Neuronal stem cell (in vitro differentiated cells): ENCODE data around the gene GALNT17.

ENCODE experiments used
- DNase-seq: peaks from one replicate; pipeline ENCODE4 v3.0.0-alpha.2; 2013; ENCODE audit warnings: low spot score
- H2AFZ ChIP-seq: one replicate; pipeline ENCODE4 v1.6.1; 2013; ENCODE audit warnings: mild to moderate bottlenecking, low read length, inconsistent platforms
- H2AK5ac ChIP-seq: 2 replicates; pipeline ENCODE4 v1.6.1; 2013; ENCODE audit warnings: low read depth, mild to moderate bottlenecking, inconsistent platforms, low read length, moderate library complexity, mixed read lengths
- H2BK120ac ChIP-seq: 2 replicates; pipeline ENCODE4 v1.6.1; 2013; ENCODE audit warnings: low read depth, mild to moderate bottlenecking, inconsistent platforms, low read length, moderate library complexity, mixed read lengths
- H2BK12ac ChIP-seq: one replicate; pipeline ENCODE4 v1.6.1; 2013; ENCODE audit warnings: low read length, inconsistent platforms
- H2BK15ac ChIP-seq: 2 replicates; pipeline ENCODE4 v1.6.1; 2013; ENCODE audit warnings: mild to moderate bottlenecking, low read length, inconsistent platforms, mixed read lengths
- H2BK5ac ChIP-seq: one replicate; pipeline ENCODE4 v1.6.1; 2013; ENCODE audit warnings: inconsistent platforms, mild to moderate bottlenecking, low read length, moderate library complexity
- H3K14ac ChIP-seq: one replicate; pipeline ENCODE4 v1.6.1; 2013; ENCODE audit warnings: low read length, inconsistent platforms
- H3K18ac ChIP-seq: 2 replicates; pipeline ENCODE4 v1.6.1; 2013; ENCODE audit warnings: low read length, inconsistent platforms
- H3K23ac ChIP-seq: 2 replicates; pipeline ENCODE4 v1.6.1; 2013; ENCODE audit warnings: low read depth, mild to moderate bottlenecking, mixed read lengths, low read length, inconsistent platforms; ENCODE audit not compliant: poor library complexity
- H3K27ac ChIP-seq: replicated peaks from 3 replicates; pipeline ENCODE4 v1.5.1; 2013; ENCODE audit warnings: low read length, inconsistent platforms
- H3K27me3 ChIP-seq, 3 experiments: 2 replicates each; pipeline ENCODE4 v1.6.1; 2013; ENCODE audit warnings: low read length in 3 of 3, mild to moderate bottlenecking in 2 of 3, inconsistent platforms in 1 of 3, low read depth in 1 of 3, mixed read lengths in 1 of 3, moderate library complexity in 1 of 3; ENCODE audit not compliant: control insufficient read depth in 3 of 3, insufficient read depth in 3 of 3
- H3K36me3 ChIP-seq, 2 donors: replicated peaks in 1 of 2; 2 replicates each; pipeline ENCODE4 v1.6.1; 2013; ENCODE audit warnings: low read length in 2 of 2; ENCODE audit not compliant: control insufficient read depth in 2 of 2, insufficient read depth in 2 of 2
- H3K4ac ChIP-seq: 2 replicates; pipeline ENCODE4 v1.6.1; 2013; ENCODE audit warnings: inconsistent platforms, mild to moderate bottlenecking, low read length, moderate library complexity
- H3K4me1 ChIP-seq, 2 donors: 1 replicate in 1 of 2; 2 replicates in 1 of 2; pipeline ENCODE4 v1.6.1; 2013; ENCODE audit warnings: low read length in 2 of 2, low read depth in 1 of 2; ENCODE audit not compliant: control insufficient read depth in 2 of 2, insufficient read depth in 1 of 2
- H3K4me2 ChIP-seq: one replicate; pipeline ENCODE4 v1.6.1; 2013; ENCODE audit warnings: mild to moderate bottlenecking, low read length, inconsistent platforms; ENCODE audit not compliant: insufficient read depth, poor library complexity, severe bottlenecking
- H3K4me3 ChIP-seq, 2 donors: 2 replicates each; pipeline ENCODE4 v1.5.1; 2013; ENCODE audit warnings: low read length in 2 of 2, mild to moderate bottlenecking in 2 of 2, inconsistent platforms in 1 of 2, moderate library complexity in 1 of 2
- H3K79me1 ChIP-seq: one replicate; pipeline ENCODE4 v1.6.1; 2013; ENCODE audit warnings: low read depth, mild to moderate bottlenecking, inconsistent platforms, low read length, moderate library complexity
- H3K9ac ChIP-seq: one replicate; pipeline ENCODE4 v1.6.1; 2013; ENCODE audit warnings: mild to moderate bottlenecking, low read depth, low read length, inconsistent platforms; ENCODE audit not compliant: poor library complexity
- H3K9me3 ChIP-seq, 2 donors: replicated peaks in 1 of 2; 2 replicates each; pipeline versions ENCODE3 to v1.6.1; 2013; ENCODE audit warnings: low read length in 2 of 2, mild to moderate bottlenecking in 2 of 2, inconsistent platforms in 1 of 2, low read depth in 1 of 2, mixed read lengths in 1 of 2, moderate library complexity in 1 of 2; ENCODE audit not compliant: control insufficient read depth in 2 of 2, insufficient read depth in 1 of 2
- H4K8ac ChIP-seq: one replicate; pipeline ENCODE4 v1.6.1; 2013; ENCODE audit warnings: low read depth, mild to moderate bottlenecking, inconsistent platforms, low read length, moderate library complexity
- H4K91ac ChIP-seq: one replicate; pipeline ENCODE4 v1.6.1; 2013; ENCODE audit warnings: low read length, low read depth, mild to moderate bottlenecking, inconsistent platforms; ENCODE audit not compliant: poor library complexity
- WGBS, 2 donors: extraction: QIAGEN DNeasy Blood & Tissue Kit; methylation state at CpG; one replicate each; pipeline ENCODE4 v1.1.7; 2013; ENCODE audit warnings: missing lambda C conversion rate in 2 of 2, mixed read lengths in 1 of 2; ENCODE audit not compliant: insufficient read length in 2 of 2, insufficient replicate concordance in 1 of 2; ENCODE audit errors: extremely low coverage in 2 of 2; 5-methylcytosine and 5-hydroxymethylcytosine counted together

Gene GALNT17

GRCh38 chr7:71466448-71467145 is 334.7 kb downstream of the GALNT17 start:
- Histone ChIP-seq H2AK5ac (no peak overlapping the region), H2BK120ac (no peak overlapping the region), H4K91ac (no peak overlapping the region), H3K4ac (no peak overlapping the region), H2BK15ac (no peak overlapping the region), H3K79me1 (no peaks in the 10 kb centered on the region), H2BK5ac (no peak overlapping the region), H2AFZ (no peak overlapping the region), H3K9ac (no peak overlapping the region), H3K14ac (no peak overlapping the region), H3K4me3 (no peak overlapping the region), H4K8ac (no peak overlapping the region), H3K9me3 (peaks cover 0 to 18% of the 10 kb centered on the region in 2 donors), H3K4me1 (peaks cover 4 to 12% of the 10 kb centered on the region in 2 donors), H2BK12ac (no peak overlapping the region), H3K36me3 (no peaks in the 10 kb centered on the region), H3K4me2 (no peak overlapping the region), H3K23ac (no peak overlapping the region), H3K18ac (no peak overlapping the region), H3K27me3 (no peaks in the 10 kb centered on the region), H3K27ac (no peak overlapping the region)
- DNase-seq: no peak
- WGBS, 2 donors: no CpG with 5 or more reads among the region's 5 CpGs

DNA sequence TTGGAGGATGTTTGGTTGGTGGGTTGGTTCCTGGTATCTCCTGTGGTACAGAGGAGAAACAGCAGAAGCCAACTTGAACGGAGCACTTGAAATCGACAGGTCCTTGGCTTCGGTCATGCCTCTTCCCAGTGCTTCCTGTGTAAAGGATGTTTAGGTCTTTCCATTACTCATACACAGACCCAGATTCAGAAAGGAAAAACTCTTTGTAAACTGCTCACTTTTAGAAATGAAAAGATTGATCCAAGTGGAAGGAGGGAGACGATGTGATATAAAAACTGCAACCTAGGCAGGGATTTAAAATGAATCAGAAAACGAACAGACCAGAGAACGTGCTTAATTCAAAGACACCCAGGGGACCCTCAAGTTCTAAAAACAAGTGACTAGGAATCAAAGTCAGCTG is 338.4 kb downstream of the GALNT17 start:
- H3K9me3 ChIP-seq: peaks cover 6 to 24% of the 10 kb centered on the region in 2 donors
- peaks cover 0 to 19% of the 10 kb centered on the region in 2 donors for H3K4me1 ChIP-seq
- DNase-seq: no peak
- H3K27me3 ChIP-seq: no peaks in the 10 kb centered on the region
- H2AFZ ChIP-seq: no peak overlapping the region
- H2BK15ac ChIP-seq: no peak overlapping the region
- H4K8ac ChIP-seq: no peak overlapping the region
- H3K4ac ChIP-seq: no peak overlapping the region
- no peak overlapping the region for H2BK5ac ChIP-seq
- H3K4me3 ChIP-seq: no peak overlapping the region
- no peak overlapping the region for H3K4me2 ChIP-seq
- no peak overlapping the region for H3K23ac ChIP-seq
- no peak overlapping the region for H2BK120ac ChIP-seq
- H2AK5ac ChIP-seq: no peak overlapping the region
- no peak overlapping the region for H4K91ac ChIP-seq
- no peak overlapping the region for H3K14ac ChIP-seq
- H3K36me3 ChIP-seq: no peaks in the 10 kb centered on the region
- no CpG with 5 or more reads among the region's 6 CpGs for WGBS, 2 donors
- no peak overlapping the region for H2BK12ac ChIP-seq
- no peak overlapping the region for H3K9ac ChIP-seq
- H3K27ac ChIP-seq: no peak overlapping the region
- no peaks in the 10 kb centered on the region for H3K79me1 ChIP-seq
- no peak overlapping the region for H3K18ac ChIP-seq

GRCh38 chr7:71470830-71471229 is 338.9 kb downstream of the GALNT17 start:
- peaks cover 6 to 25% of the 10 kb centered on the region in 2 donors for H3K9me3 ChIP-seq
- H3K18ac ChIP-seq: no peak overlapping the region
- H2AFZ ChIP-seq: no peak overlapping the region
- no peak overlapping the region for H2BK120ac ChIP-seq
- WGBS, 2 donors: no CpG with 5 or more reads among the region's 1 CpG
- DNase-seq: no peak
- no peak overlapping the region for H4K91ac ChIP-seq
- H3K23ac ChIP-seq: no peak overlapping the region
- H3K79me1 ChIP-seq: no peaks in the 10 kb centered on the region
- no peak overlapping the region for H3K4ac ChIP-seq
- no peak overlapping the region for H2BK12ac ChIP-seq
- no peak overlapping the region for H4K8ac ChIP-seq
- no peak overlapping the region for H3K9ac ChIP-seq
- no peak overlapping the region for H3K14ac ChIP-seq
- H3K27me3 ChIP-seq: no peaks in the 10 kb centered on the region
- H3K4me2 ChIP-seq: no peak overlapping the region
- no peak overlapping the region for H3K4me3 ChIP-seq
- peaks cover 0 to 14% of the 10 kb centered on the region in 2 donors for H3K4me1 ChIP-seq
- H2BK15ac ChIP-seq: no peak overlapping the region
- H2AK5ac ChIP-seq: no peak overlapping the region
- no peak overlapping the region for H2BK5ac ChIP-seq
- H3K27ac ChIP-seq: no peak overlapping the region
- H3K36me3 ChIP-seq: no peaks in the 10 kb centered on the region

GRCh38 chr7:71472962-71473361 is 341.0 kb downstream of the GALNT17 start:
- no CpG with 5 or more reads among the region's 2 CpGs for WGBS, 2 donors
- no peak overlapping the region for H2BK12ac ChIP-seq
- H2BK15ac ChIP-seq: no peak overlapping the region
- no peaks in the 10 kb centered on the region for H3K79me1 ChIP-seq
- H2BK5ac ChIP-seq: no peak overlapping the region
- H3K36me3 ChIP-seq: no peaks in the 10 kb centered on the region
- H3K18ac ChIP-seq: no peak overlapping the region
- H3K9ac ChIP-seq: no peak overlapping the region
- H3K9me3 ChIP-seq: peaks cover 6 to 20% of the 10 kb centered on the region in 2 donors
- no peak overlapping the region for H3K14ac ChIP-seq
- H3K4ac ChIP-seq: no peak overlapping the region
- no peak overlapping the region for H4K8ac ChIP-seq
- no peak overlapping the region for H2BK120ac ChIP-seq
- H2AFZ ChIP-seq: no peak overlapping the region
- H3K4me3 ChIP-seq: no peak overlapping the region
- H3K4me1 ChIP-seq: peaks cover 0 to 9% of the 10 kb centered on the region in 2 donors
- DNase-seq: no peak
- no peak overlapping the region for H4K91ac ChIP-seq
- H3K27ac ChIP-seq: no peak overlapping the region
- no peaks in the 10 kb centered on the region for H3K27me3 ChIP-seq
- H2AK5ac ChIP-seq: no peak overlapping the region
- no peak overlapping the region for H3K23ac ChIP-seq
- no peak overlapping the region for H3K4me2 ChIP-seq
